T-helper 1 cell treated with Interleukin-12 subunit alpha and Interleukin-12 subunit beta and Interleukin-4 antibody, amounts not matched to agents 30 ng/mL and 1 ng/mL, for 36 hours (primary cell): ENCODE results near the gene ETS1. TPM values are rescaled to one million over a fixed set of nuclear protein-coding genes. Genes with fewer than 3 reads are reported as not detected.

ENCODE experiments used
- intact Hi-C: fragments of 100-400 bp; cut with micrococcal nuclease; formaldehyde crosslinking; loops from one replicate; pipeline ENCODE4 v1.15.1; 2024
- total RNA-seq: library from RNA; stranded (reverse); gene quantifications from 2 replicates; pipeline ENCODE4 v1.2.3, GENCODE V29; 2022

ETS1 gene
- total RNA-seq, 1 donor from 2014 or later = 762 TPM

DNA sequence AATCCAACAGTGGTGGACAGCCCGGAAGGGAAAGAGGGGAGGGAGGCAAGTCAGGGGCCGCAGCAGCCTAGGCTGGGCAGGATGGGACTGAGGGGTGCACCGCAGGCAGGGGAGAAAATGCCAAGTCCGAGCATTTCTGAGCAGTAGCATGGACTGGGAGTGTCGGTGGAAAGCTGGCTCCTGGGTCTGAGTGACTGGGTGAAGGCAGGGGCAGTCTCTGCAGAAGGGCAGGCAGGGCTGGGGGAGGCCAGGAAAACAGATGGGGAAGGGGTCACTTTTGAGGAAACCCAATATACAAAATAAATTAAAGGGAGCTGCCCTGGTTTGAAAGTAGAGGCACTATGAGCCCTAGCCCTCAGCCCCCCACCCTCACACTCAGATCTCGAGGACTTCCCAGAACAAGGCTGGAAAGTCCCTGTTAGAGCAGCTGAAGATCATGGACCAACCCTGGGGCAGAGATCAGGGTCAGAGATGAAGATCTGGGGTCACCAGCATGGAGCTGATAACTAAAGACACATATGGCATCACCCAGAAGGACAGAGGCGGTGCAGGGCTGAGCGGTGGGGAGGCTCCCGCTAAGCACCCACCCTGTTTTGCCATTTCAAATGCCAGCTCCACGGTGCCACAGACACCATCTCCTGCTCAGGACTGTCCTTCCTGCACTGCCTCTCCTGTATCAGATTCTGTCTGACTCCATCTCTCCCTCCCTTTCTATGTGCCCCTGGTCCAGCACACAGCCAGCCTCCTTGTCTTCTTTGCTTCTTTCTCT lies 32.4 kb upstream of the ETS1 start:
- intact Hi-C loops = no loop called here

GRCh38 chr11:128619007-128619406 lies 31.6 kb upstream of the ETS1 start:
- intact Hi-C loops = no loop called here

DNA sequence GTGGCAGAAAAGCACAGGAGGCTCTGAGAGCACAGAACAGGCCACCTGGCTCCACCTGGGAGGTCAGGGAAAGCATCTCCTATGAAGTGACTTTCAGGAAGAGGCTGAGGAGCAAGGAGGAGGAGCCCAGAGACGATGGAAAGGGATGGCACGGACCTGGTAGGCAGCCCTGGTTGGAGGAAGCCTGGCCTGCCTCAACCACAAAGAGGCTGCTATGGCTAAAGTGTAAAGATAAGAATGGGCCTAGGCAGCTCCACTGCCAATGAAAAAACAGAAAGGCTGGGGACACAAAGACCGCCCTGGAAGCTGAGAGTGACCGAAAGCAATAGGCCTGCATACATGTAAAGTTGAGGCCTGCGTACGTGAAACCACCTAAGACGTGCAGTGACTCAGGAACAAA lies 31.2 kb upstream of the ETS1 start:
- intact Hi-C loops = no loop called here

DNA sequence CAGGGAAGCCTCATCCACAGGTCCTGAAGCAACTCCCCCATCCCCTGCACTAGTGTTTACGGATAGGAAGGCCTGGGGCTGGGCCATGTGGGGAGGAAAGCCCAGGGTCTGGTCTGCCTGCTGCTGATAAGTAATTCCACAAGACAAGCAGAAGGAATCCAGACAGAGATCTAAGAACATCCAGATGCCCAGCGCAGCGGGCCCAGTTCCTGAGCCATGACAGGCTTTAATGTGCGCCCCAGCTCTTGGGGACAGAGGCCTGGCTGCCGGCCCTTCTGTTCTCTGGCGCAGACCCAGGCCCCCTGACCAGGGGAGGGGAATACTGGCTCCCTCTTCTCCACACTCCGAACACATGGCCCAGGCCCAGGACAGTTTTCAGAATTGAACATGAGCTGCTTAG lies 28.8 kb upstream of the ETS1 start:
- intact Hi-C loops = no loop called here

- intact Hi-C loops = no loop called here
These were observed 28.3 kb upstream of the ETS1 start for GRCh38 chr11:128615612-128616011.

DNA sequence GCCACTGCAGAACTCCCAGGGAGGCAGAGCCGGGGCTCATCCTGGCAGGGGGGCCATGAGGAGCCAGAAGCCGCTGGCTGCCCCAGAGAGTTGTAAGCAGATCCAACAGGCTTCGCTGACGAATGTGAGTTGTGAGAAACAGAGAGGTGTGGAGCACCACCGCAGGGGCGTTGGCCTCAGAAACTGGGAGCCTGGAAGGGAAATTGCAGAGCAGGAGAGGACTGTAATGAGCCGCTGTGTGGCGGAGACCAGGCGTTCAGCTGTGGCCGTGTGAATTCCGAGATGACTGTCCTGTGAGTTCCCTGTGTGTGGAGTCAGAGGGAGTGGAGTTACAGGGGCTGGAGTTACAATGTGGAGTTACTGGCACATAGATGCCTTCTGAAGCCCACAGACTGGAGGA lies 27.7 kb upstream of the ETS1 start:
- intact Hi-C loops = no loop called here

DNA sequence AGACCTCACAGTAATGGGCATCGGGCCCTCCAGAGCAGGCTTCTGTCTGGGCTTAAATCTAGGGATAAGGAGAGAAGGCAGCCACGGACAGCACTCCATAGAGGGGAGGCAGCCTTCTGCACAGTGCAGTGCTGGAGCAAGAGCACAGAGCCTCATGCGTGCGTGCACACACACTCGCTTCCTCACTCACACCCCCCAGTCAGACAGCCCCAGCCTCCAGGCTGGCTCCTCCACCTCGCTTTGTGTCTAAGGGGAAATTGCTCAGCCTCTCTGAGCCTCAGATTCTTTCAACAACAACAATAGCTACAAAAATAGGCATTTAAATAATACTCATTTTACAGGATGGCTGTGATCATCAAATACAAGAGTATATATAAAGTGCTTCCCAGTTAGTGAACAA lies 26.7 kb upstream of the ETS1 start:
- intact Hi-C loops = loop anchor here (5.0 kb wide), 1 partner anchor 67 kb away; no protein-coding TSS in a partner anchor

DNA sequence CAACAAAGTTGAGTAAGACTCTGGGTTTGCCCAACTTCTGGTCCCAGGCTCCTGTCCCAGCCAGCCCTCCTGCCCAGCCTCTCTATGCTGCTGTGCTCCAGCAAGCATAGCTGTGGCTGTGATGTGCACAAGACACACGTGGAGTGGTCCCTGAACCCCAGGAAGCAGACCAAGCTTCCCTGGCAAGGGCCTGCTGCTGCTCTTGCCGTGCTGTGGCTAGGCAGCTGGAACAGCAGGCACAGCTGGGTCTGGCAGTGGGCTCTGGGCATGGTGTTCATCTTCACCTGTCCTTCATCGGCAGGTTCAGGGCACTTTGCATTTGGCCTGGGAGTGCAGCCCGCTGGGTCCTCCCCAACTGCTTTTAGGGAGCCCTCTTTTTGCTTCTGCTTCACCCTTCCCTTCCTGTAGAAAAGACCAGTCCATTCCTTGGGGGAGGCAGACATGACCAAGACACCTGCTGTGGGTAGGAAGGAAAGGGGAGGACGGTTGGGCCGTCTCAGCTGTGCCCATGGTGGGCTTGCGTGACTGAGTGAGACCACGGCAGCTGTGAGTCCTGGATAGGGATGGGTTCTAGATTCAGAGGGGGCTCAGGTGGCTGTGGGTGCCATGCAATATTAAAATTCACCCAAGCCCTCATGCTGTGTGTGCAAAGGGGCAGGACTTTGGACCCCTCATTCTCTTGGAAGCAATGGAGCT lies 26.1 kb upstream of the ETS1 start:
- intact Hi-C loops = loop anchor here (5.0 kb wide), 1 partner anchor 66 kb away; no protein-coding TSS in a partner anchor

GRCh38 chr11:128610721-128611617 lies 23.6 kb upstream of the ETS1 start:
- intact Hi-C loops = loop anchor here (1.0 to 5.0 kb wide), 2 partner anchors 31 to 64 kb away; no protein-coding TSS in a partner anchor

- intact Hi-C loops = loop anchor here (5.0 kb wide), 1 partner anchor 62 kb away; no protein-coding TSS in a partner anchor
These were observed 22.4 kb upstream of the ETS1 start for GRCh38 chr11:128609785-128610184.

DNA sequence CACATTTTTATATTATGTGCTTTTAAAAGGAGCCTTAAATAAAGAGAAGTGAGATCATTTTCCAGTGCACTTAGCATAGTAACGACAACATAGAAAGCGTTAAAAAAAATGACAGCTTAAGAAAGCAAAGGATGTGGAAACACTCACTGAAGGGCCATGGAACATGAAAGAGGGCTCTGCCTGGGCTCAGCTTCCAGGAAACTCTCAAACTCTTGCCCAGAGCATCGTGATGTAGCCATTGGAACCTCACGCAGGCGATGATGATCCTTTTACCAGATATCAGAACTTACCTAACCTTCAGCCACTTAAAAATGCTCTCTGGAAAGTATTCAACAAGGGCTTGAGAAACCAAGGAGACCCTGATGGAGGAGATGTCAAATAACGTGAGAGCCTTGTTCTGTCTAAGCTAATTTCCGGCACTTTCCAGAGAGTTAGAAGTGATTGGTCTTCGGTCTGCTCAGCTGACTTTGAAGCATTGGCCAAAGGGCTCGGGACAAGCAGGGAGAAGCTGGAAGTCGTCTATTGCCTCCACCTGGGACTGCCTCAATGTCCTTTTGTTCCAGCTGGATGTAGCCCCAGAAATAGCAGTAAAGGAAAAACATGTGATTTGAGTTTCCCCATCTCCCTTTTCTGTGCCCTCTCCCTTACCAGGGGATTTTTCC lies 21.5 kb upstream of the ETS1 start:
- intact Hi-C loops = no loop called here

- intact Hi-C loops = no loop called here
These were observed 20.5 kb upstream of the ETS1 start for GRCh38 chr11:128607819-128608218.

GRCh38 chr11:128604723-128605122 lies 17.4 kb upstream of the ETS1 start:
- intact Hi-C loops = no loop called here

DNA sequence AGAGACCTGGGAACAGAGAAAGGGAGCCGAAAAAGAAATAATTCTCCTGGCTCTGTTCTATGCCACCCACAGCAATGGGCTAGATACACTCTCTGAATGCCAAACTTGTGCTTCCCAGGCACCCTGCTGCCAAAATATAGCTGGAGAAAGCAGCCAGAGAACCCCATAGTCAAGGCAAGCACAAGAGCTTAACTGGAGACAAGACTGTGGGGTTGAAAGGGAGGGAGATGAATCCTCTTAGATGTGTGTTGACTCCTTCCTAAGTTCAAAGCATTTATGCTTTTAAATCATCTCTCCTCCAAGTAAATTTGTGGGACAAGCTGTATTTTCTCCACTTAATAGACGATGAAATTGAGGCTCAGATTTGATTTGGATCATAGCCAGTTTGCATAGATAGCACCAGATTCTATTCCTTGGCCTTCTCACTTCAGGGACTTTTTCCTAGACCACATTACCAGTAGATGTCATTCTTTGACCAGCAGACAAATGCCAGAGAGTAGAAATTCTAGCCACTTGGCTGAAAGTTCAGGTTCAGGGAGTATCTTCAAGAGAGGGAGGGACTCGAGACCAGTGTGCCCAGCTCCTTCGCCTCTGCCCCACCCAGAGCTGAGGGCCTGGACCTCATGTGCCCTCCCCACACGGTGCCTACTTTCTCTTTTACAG lies 16.5 kb upstream of the ETS1 start:
- intact Hi-C loops = no loop called here

GRCh38 chr11:128603003-128603696 lies 15.8 kb upstream of the ETS1 start:
- intact Hi-C loops = no loop called here

DNA sequence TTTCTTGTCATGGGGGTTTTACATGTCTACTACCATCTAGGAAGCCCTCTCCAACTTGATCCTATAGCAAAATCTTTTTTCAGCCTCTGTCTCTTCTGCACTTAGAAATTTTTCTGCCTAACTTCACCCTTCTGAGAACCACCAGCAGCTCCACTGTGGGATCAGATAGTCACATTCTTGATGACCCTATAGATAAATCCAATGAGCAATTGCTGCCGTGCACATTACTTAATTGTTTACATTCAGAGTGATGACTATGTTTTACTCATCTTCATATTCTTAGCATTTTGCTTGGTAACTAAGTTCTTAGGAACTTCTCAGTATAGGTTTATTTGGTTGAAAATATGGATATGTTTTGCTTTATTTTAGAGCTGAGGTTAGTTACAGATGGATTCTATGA lies 12.4 kb upstream of the ETS1 start:
- intact Hi-C loops = no loop called here

- intact Hi-C loops = no loop called here
These were observed 11.3 kb upstream of the ETS1 start for GRCh38 chr11:128598506-128599150.

DNA sequence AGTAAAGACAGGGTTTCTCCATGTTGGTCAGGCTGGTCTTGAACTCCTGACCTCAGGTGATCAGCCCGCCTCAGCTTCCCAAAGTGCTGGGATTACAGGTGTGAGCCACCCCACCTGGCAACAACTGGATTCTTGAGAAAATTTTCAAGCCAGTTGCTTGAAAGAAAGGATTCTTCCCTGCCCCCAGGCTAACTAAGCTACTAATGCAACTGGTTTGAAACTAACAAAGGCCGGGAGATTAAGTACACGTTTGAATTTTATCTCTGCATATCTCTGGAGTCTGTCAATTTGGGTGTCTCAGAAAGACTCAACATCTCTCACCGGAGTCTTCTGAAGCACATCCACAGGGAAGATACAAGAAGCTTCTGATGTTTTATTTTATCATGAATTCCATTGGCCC lies 10.7 kb upstream of the ETS1 start:
- intact Hi-C loops = no loop called here

DNA sequence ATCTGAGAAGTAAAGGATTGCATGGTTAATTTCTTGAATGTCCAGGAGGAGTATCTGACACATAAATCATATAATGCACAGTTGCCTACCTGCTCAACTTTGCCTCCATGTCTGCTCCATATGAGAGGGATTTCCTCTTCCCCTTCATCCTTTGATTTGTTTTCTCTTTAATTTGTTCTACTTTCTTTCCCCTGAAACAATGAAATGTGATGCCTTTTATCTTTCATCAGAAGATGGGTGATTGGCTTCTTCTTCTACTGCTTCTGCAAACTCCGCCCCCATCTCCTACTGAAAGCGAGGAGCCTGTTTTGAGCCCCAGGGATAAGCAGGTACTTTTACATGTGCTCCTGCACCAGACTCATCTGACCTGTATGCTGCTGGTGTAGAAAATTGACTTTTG lies 9.9 kb upstream of the ETS1 start:
- intact Hi-C loops = no loop called here
